HG03280 (cell line): ENCODE measurements around the gene PLXNB1.

Experiments used
- ATAC-seq: cut with Tn5 transposase; IDR thresholded peaks from one replicate; pipeline ENCODE4 v1.9.1; 2021; ENCODE audit warnings: mild to moderate bottlenecking, moderate library complexity; ENCODE audit not compliant: unreplicated experiment

Gene PLXNB1

DNA sequence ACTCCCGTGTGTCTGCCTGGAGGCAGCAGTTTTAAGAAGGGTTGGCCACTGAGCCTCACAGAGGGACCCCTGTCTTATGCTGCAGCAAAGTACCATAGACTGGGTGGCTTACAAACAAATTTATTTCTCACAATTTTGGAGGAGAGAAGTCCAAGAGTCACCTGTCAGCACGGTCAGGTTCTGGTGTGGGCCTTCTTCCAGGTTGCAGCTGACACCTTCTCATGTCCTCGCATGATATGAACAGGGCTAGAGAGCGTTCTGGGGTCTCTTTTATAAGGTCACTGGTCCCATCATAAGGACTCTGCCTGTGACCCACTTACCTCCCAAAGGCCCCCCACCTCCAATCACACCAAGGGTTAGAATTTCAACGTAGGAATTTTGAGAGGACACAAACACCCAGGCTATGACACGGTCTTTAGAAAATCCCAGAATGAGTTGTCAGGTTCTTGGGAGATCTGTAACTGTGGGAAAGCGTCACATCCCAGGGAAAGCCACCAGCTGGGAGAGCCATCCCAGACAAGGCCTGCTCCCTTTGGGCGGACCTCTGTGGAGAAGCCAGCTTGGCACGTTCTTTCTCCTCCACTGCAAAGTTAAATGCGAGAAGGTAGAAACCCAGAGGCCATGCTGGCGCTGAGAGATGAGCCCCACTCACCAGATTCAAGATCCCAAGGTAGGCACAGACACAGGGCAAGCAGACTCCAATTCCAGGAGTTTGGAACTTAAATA, 58.1 kb downstream of the PLXNB1 start, which contains the start of gene FBXW12:
TSS of gene FBXW12 (plus strand) at position 569 of the 726 bp plus-strand sequence. CDS start 549 bp downstream, outside the sequence.
- ATAC-seq, result no peak

DNA sequence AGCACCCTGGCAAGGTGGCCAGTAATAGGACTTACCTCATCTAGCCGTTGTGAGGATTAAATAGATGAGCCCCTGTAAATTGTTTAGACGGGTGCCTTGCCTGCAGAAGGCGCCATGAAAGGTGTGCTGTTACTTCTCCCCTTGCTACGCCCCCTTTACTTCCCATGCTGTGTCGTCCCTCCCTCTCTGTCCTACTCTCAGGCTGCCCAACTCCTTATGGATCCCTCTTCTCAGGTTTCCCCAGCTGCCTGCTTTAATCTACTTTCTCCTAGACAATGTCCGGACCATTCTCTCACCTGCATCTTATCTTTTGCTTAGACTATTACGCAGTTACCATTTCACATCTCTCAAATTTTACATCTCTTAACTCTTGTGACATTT, 59.6 kb downstream of the PLXNB1 start:
- no peak for ATAC-seq

DNA sequence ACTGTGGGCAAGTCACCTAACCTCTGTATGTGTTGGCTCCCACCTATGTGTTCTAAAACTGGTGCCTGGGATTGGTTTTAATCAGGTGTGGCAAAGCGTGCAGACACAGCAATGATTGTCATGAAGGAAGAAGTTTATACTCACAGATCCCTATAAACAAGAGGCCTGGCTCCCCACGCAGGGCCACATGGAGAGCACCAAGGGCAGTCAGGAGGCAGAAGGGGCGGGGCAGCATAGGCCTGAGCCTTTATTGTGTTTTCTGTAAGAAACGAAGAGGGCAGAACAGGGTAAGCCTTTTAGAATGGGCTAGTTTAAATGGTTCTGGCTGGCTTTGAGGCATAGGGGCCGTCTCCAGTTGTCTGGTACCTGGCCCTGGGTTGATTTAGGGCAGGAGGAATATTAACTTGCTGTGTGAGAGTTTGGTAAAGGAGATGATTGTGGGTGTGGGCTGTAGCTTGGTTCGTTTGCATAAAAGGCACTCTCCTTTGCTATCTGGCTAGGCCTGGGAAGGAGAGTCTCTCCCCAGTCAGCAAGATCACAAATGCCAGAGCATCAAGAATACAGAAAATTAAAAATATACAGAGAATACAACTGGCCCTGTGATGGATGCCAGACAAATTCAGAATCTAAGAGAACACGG, 60.1 kb downstream of the PLXNB1 start:
- ATAC-seq, result no peak

DNA sequence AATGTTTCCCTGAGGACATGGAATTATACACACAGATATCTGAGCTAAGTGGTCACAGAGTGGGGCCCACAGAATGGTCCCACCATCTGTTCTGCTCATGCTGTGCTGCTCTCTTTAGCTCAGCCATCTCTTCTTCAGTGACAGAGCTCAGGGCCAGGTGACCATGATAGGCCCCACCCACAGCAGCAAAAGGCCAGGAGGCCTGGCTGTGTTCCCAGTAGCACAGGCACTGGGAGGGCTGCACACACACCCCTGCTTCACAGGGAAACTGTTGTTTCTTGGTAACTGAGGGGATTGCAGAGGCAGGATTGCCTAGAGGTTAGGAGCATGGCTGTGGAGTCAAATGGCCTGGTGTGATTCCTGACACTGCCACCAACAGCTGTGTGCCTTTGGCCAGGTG, 62.7 kb downstream of the PLXNB1 start:
- ATAC-seq, result no peak

DNA sequence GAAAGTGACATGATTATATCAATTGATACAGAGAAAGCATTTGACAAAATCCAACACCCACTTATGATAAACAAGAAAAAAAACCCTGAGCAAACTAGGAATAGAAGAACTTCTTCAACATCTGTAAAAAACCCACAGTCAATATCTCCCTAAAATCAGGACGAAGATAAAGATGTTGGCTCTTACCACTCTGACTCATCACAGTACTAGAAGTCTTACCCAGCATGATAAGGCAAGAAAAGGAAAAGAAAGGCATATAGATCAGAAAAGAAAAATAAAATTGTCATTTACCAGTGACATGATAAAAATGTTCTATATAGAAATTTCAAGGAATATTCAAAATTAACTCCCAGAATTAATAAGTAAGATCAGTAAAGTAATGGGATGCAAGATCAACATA, 65.0 kb downstream of the PLXNB1 start:
- ATAC-seq, result no peak

DNA sequence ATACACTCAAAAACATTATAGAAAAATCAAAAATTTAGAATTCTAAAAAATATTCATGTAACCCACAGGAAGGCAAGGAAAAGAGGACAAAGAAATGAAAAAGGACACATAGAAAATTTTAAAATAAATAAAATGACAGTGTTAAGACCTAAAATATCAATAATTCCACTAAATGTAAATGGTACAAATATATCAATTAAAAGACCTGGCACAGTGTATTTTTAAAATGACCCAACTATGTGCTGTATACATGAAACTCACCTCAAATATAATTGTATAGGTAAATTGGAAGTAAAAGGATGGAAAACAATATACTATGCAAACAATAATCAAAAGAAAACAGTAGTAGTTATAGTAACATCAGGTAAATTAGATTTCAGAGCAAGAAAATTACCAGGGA, 68.0 kb downstream of the PLXNB1 start:
- no peak for ATAC-seq

DNA sequence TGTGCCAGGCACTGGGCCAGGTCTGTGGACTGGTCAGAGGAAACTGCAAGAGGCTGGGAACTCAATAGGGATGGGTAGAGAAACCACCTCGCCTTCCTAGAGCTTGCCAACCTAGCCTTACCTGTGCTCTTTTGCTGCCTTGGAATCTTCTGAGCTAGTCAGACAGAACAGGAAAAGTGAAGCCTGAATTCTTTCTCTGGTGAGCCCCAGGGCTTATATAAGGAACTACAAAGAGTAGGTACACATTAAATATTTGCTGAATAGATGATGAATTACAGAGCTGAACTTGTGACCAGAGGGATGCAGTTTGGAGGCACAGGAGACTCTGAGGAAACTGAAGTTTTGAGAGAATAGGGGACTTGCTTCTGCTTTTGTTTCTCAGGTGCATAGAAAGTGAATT, 73.5 kb downstream of the PLXNB1 start:
- no peak for ATAC-seq

DNA sequence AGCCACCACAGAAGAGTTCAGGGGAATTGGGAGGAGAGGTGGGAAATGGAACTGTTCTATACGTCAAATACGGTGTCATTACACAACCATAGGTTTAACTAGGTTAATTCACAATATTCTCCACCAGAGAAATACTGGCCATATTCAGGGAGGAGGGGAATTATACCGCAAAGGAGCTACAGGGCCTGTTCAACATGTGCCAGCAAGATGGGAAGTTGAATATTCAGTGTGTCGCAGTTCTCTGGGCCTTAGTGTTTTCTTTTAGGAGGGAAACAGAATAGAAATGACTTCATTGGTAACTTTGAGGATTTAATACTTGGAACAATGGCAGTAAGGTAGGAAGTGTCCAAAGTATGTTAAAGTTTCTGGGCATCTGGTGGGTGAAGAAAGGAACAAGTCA, 75.9 kb downstream of the PLXNB1 start:
- no peak for ATAC-seq
